ENCODE measurements around the gene GNAT1. TPM values are rescaled to one million over a fixed set of nuclear protein-coding genes. Genes with fewer than 3 reads are reported as not detected.

Gene GNAT1
- total RNA-seq, 1 experiment from 2014 or later: not detected

DNA sequence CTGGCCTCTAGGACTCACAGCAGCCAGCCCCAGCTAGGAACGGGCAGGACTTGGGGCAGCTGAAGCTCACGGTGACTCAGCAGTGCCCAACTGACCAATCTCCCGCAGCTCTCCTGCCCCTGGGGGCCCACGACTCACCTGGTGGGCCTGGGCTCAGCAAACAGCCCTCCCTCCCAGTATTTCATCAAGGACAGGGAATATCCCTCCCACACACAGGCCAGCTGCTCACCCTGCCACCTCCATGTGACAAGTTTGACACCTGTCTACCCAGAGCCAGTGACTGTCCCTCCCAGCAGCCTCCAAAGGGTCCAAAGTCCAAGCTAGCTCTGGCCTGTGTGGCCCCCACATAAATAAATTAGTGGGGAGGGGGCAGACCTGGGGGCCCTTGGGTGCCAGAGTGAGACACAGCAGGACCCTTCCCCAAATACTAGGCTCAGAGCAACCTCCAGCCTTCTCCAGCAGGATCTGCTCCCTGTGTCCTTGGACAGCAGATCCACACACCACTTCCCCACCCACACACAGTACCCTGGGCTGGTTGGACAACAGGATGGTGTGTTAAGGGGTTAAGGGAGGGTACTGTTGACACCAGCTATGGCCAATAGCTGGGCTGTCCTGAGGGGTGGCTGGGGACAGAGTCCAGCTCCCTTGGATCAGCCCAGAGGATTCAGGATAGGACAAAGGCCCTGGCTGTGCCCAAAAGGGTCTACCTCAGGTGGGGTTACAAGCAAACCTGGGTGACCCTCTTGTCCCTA lies 4.3 kb downstream of the GNAT1 start:
- Histone ChIP-seq H3T11ph (ENCODE audit: low read length) (no peak overlapping the region), H2BK20ac (ENCODE audit: low read depth, low read length, poor library complexity, severe bottlenecking) (no peak overlapping the region), H3K23me2 (ENCODE audit: insufficient read length, low read depth, low read length, poor library complexity, severe bottlenecking) (no peaks in the 10 kb centered on the region), H3K79me2 (ENCODE audit: insufficient read depth, low read length) (no peaks in the 10 kb centered on the region), H3K27ac (ENCODE audit: insufficient read length, low read depth, low read length) (no peak overlapping the region), H2BK120ac (ENCODE audit: low read depth, low read length, poor library complexity, severe bottlenecking) (no peak overlapping the region), H3K18ac (ENCODE audit: insufficient read length, low read depth, low read length) (no peak overlapping the region), H2AK5ac (ENCODE audit: insufficient read length, low read length) (no peak overlapping the region), H3K4ac (ENCODE audit: low read depth, low read length) (no peak overlapping the region), H3K9ac (ENCODE audit: extremely low read depth, insufficient read length, low read length) (no peak overlapping the region), H4K5ac (ENCODE audit: insufficient read length, low read depth, low read length) (no peak overlapping the region), H3K56ac (ENCODE audit: insufficient read length, low read depth, low read length) (no peak overlapping the region), H2BK15ac (ENCODE audit: low read depth, low read length) (no peak overlapping the region), H4K91ac (ENCODE audit: insufficient read length, low read depth, low read length) (no peak overlapping the region), H3K9me3 (ENCODE audit: control insufficient read depth, low read depth, low read length) (no peaks in the 10 kb centered on the region), H2BK12ac (ENCODE audit: insufficient read length, low read depth, low read length) (no peak overlapping the region), H4K20me1 (ENCODE audit: control insufficient read depth, insufficient read depth, insufficient read length) (no peaks in the 10 kb centered on the region), H4K8ac (replicated peaks; ENCODE audit: insufficient read length, low read depth, low read length) (no peak overlapping the region), H3K79me1 (ENCODE audit: insufficient read depth, low read depth, low read length, poor library complexity, severe bottlenecking) (no peaks in the 10 kb centered on the region), H3K23ac (ENCODE audit: insufficient read length, low read depth, low read length) (no peak overlapping the region), H3K4me2 (ENCODE audit: insufficient read depth, insufficient read length, low read length) (no peak overlapping the region), H2AFZ (ENCODE audit: low read length) (no peak overlapping the region), H3K4me1 (ENCODE audit: insufficient read depth, low read length) (no peaks in the 10 kb centered on the region), H2BK5ac (ENCODE audit: insufficient read length, low read length) (no peak overlapping the region), H3K27me3 (ENCODE audit: insufficient read depth, low read length) (no peaks in the 10 kb centered on the region; the same call in 1 of the 2 replicates), H3K14ac (ENCODE audit: insufficient read depth, low read length) (no peak overlapping the region)
- Mint-ChIP-seq H3K27ac (no peak overlapping the region), H3K4me1 (peaks cover 5 to 11% of the 10 kb centered on the region in 2 experiments; a peak in 3 of 4 replicates), H3K4me3 (no peak overlapping the region), H3K9me3 (no peaks in the 10 kb centered on the region), H3K27me3 (ENCODE audit: low read depth) (peaks cover 50% of the 10 kb centered on the region), H3K36me3 (ENCODE audit: insufficient read depth in 1 of 3, low read depth in 3 of 3) (no peaks in the 10 kb centered on the region)
- no CpG with 5 or more reads among the region's 4 CpGs for WGBS (ENCODE audit: extremely low coverage, insufficient read length, low lambda C conversion rate)
- TF ChIP-seq, protein P1, sequence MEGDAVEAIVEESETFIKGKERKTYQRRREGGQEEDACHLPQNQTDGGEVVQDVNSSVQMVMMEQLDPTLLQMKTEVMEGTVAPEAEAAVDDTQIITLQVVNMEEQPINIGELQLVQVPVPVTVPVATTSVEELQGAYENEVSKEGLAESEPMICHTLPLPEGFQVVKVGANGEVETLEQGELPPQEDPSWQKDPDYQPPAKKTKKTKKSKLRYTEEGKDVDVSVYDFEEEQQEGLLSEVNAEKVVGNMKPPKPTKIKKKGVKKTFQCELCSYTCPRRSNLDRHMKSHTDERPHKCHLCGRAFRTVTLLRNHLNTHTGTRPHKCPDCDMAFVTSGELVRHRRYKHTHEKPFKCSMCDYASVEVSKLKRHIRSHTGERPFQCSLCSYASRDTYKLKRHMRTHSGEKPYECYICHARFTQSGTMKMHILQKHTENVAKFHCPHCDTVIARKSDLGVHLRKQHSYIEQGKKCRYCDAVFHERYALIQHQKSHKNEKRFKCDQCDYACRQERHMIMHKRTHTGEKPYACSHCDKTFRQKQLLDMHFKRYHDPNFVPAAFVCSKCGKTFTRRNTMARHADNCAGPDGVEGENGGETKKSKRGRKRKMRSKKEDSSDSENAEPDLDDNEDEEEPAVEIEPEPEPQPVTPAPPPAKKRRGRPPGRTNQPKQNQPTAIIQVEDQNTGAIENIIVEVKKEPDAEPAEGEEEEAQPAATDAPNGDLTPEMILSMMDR (conservative IDR thresholded peaks at IDR 0.05): no peak
- DNase-seq: peak; percentile 64
